BE2C (cell line): ENCODE results near the gene GPR161.

Source experiments
- DNase-seq: peaks from one replicate; pipeline ENCODE4 v3.0.0-alpha.2; 2020
- H3K27me3 ChIP-seq: fragments of 250-450 bp; sonication (Bioruptor Pico); 2 replicates; pipeline ENCODE4 v1.5.1; 2020; ENCODE audit warnings: mild to moderate bottlenecking
- H3K36me3 ChIP-seq: fragments of 250-450 bp; sonication (Bioruptor Pico); 2 replicates; pipeline ENCODE4 v1.5.1; 2020; ENCODE audit warnings: mild to moderate bottlenecking
- H3K4me1 ChIP-seq: fragments of 250-450 bp; sonication (Bioruptor Pico); 2 replicates; pipeline ENCODE4 v1.5.1; 2020
- H3K4me3 ChIP-seq: 2 replicates; pipeline ENCODE4 v1.5.1; 2011; ENCODE audit warnings: low read depth, low read length
- H3K9me3 ChIP-seq: fragments of 250-450 bp; sonication (Bioruptor Pico); 2 replicates; pipeline ENCODE4 v1.5.1; 2020
- CTCF ChIP-seq: IDR thresholded peaks from 2 replicates; pipeline ENCODE4 v1.5.1; 2012; ENCODE audit warnings: mild to moderate bottlenecking, low read depth, low read length

The GPR161 gene

GRCh38 chr1:168148916-168149315 is 12.2 kb upstream of the GPR161 start:
- no peaks in the 10 kb centered on the region for H3K36me3 ChIP-seq
- no peaks in the 10 kb centered on the region for H3K27me3 ChIP-seq
- DNase-seq = no peak
- no peaks in the 10 kb centered on the region for H3K9me3 ChIP-seq
- TF ChIP-seq CTCF = no peak
- H3K4me1 ChIP-seq = no peaks in the 10 kb centered on the region
- no peak overlapping the region for H3K4me3 ChIP-seq

GRCh38 chr1:168146626-168147025 is 9.9 kb upstream of the GPR161 start:
- no peak overlapping the region for H3K4me3 ChIP-seq
- no peaks in the 10 kb centered on the region for H3K27me3 ChIP-seq
- H3K36me3 ChIP-seq = no peaks in the 10 kb centered on the region
- TF ChIP-seq CTCF = no peak
- no peaks in the 10 kb centered on the region for H3K9me3 ChIP-seq
- no peak for DNase-seq
- no peaks in the 10 kb centered on the region for H3K4me1 ChIP-seq

GRCh38 chr1:168146160-168146539 is 9.4 kb upstream of the GPR161 start:
- H3K4me1 ChIP-seq = no peaks in the 10 kb centered on the region
- DNase-seq = no peak
- no peak for TF ChIP-seq CTCF
- H3K36me3 ChIP-seq = no peaks in the 10 kb centered on the region
- H3K9me3 ChIP-seq = no peaks in the 10 kb centered on the region
- no peaks in the 10 kb centered on the region for H3K27me3 ChIP-seq
- H3K4me3 ChIP-seq = no peak overlapping the region

- H3K9me3 ChIP-seq = no peaks in the 10 kb centered on the region
- peak; percentile 86 for DNase-seq
- TF ChIP-seq CTCF = peak; percentile 99
- H3K27me3 ChIP-seq = no peaks in the 10 kb centered on the region
- H3K4me1 ChIP-seq = no peaks in the 10 kb centered on the region
- H3K36me3 ChIP-seq = no peaks in the 10 kb centered on the region
- H3K4me3 ChIP-seq = no peak overlapping the region
These were observed 8.7 kb upstream of the GPR161 start for GRCh38 chr1:168145184-168146159.

GRCh38 chr1:168141871-168142385 is 5.2 kb upstream of the GPR161 start:
- Histone ChIP-seq H3K36me3 (no peaks in the 10 kb centered on the region), H3K27me3 (no peaks in the 10 kb centered on the region), H3K9me3 (no peaks in the 10 kb centered on the region), H3K4me3 (no peak overlapping the region), H3K4me1 (no peaks in the 10 kb centered on the region)
- TF ChIP-seq CTCF = no peak
- no peak for DNase-seq

GRCh38 chr1:168139070-168139469 is 2.3 kb upstream of the GPR161 start:
- no peak for DNase-seq
- no peak overlapping the region for H3K4me3 ChIP-seq
- H3K36me3 ChIP-seq = no peaks in the 10 kb centered on the region

More at GRCh38 chr1:168139070-168139469, 2.3 kb upstream of the GPR161 start:
- Histone ChIP-seq H3K9me3 (no peaks in the 10 kb centered on the region), H3K27me3 (peaks cover 25% of the 10 kb centered on the region), H3K4me1 (no peaks in the 10 kb centered on the region)
- TF ChIP-seq CTCF = no peak
